ENCODE measurements around the gene ACTA2. TPM values are rescaled to one million over a fixed set of nuclear protein-coding genes. Genes with fewer than 3 reads are reported as not detected.

ACTA2 gene
- total RNA-seq, 3 donors from 2014 or later: 87.9 to 1,054 (median 1,036) TPM

GRCh38 chr10:88926566-88927415 is 25.8 kb downstream of the ACTA2 start:
- H3K27ac ChIP-seq: peak overlapping the region; percentile 74 to 76
- no peak for DNase-seq (ENCODE audit: low spot score in 2 of 2)

GRCh38 chr10:88923520-88923919 is 29.1 kb downstream of the ACTA2 start:
- H3K27me3 ChIP-seq: no peaks in the 10 kb centered on the region
- no peak for DNase-seq (ENCODE audit: low spot score in 2 of 2)
- TF ChIP-seq CTCF (IDR thresholded peaks at IDR 0.05) (no peak), POLR2A (IDR thresholded peaks at IDR 0.05) (no peak), POLR2AphosphoS5 (IDR thresholded peaks at IDR 0.05) (no peak)
- intact Hi-C loops (cut with DNase I; ENCODE audit: low total_unique reads): no loop called here
- H3K4me1 ChIP-seq: peaks cover 0 to 4% of the 10 kb centered on the region in 2 donors
- no peaks in the 10 kb centered on the region for H3K36me3 ChIP-seq
- H3K4me3 ChIP-seq: no peak overlapping the region
- no peaks in the 10 kb centered on the region for H3K9me3 ChIP-seq
- no peak overlapping the region for H3K27ac ChIP-seq

More at GRCh38 chr10:88926566-88927415, 25.8 kb downstream of the ACTA2 start:
- Histone ChIP-seq H3K4me3 (peak overlapping the region in 2 of 3 donors; percentile 9 to 47), H3K36me3 (no peaks in the 10 kb centered on the region), H3K4me1 (peaks cover 0 to 4% of the 10 kb centered on the region in 2 donors), H3K9me3 (no peaks in the 10 kb centered on the region), H3K27me3 (no peaks in the 10 kb centered on the region)
- no peak for TF ChIP-seq CTCF (IDR thresholded peaks at IDR 0.05)
- no peak for TF ChIP-seq POLR2A (IDR thresholded peaks at IDR 0.05)
- TF ChIP-seq POLR2AphosphoS5 (IDR thresholded peaks at IDR 0.05): peak in 2 of 3 donors; percentile 62 to 89
- intact Hi-C loops (cut with DNase I; ENCODE audit: low total_unique reads): no loop called here

GRCh38 chr10:88922041-88922440 is 30.5 kb downstream of the ACTA2 start:
- H3K27ac ChIP-seq: no peak overlapping the region
- H3K9me3 ChIP-seq: no peaks in the 10 kb centered on the region
- peaks cover 0 to 4% of the 10 kb centered on the region in 2 donors for H3K4me1 ChIP-seq
- H3K27me3 ChIP-seq: no peaks in the 10 kb centered on the region
- no peaks in the 10 kb centered on the region for H3K36me3 ChIP-seq
- TF ChIP-seq POLR2A (IDR thresholded peaks at IDR 0.05) (no peak), CTCF (IDR thresholded peaks at IDR 0.05) (no peak), POLR2AphosphoS5 (IDR thresholded peaks at IDR 0.05) (no peak)
- intact Hi-C loops (cut with DNase I; ENCODE audit: low total_unique reads): no loop called here
- DNase-seq (ENCODE audit: low spot score in 2 of 2): no peak
- no peak overlapping the region for H3K4me3 ChIP-seq

- Histone ChIP-seq H3K9me3 (no peaks in the 10 kb centered on the region), H3K27me3 (no peaks in the 10 kb centered on the region), H3K36me3 (no peaks in the 10 kb centered on the region), H3K27ac (peak overlapping the region in 1 of 2 donors; percentile 11), H3K4me1 (peaks cover 0 to 3% of the 10 kb centered on the region in 2 donors), H3K4me3 (no peak overlapping the region)
- TF ChIP-seq POLR2AphosphoS5 (IDR thresholded peaks at IDR 0.05): no peak
- TF ChIP-seq POLR2A (IDR thresholded peaks at IDR 0.05): no peak
- TF ChIP-seq CTCF (IDR thresholded peaks at IDR 0.05): no peak
- intact Hi-C loops (cut with DNase I; ENCODE audit: low total_unique reads): no loop called here
- DNase-seq (ENCODE audit: low spot score in 2 of 2): no peak
Measured at GRCh38 chr10:88920986-88921593, 31.5 kb downstream of the ACTA2 start.

- DNase-seq (ENCODE audit: low spot score in 2 of 2): no peak
- intact Hi-C loops (cut with DNase I; ENCODE audit: low total_unique reads): no loop called here
- H3K27ac ChIP-seq: no peak overlapping the region
Measured at GRCh38 chr10:88920198-88920597, 32.4 kb downstream of the ACTA2 start.

More at GRCh38 chr10:88920198-88920597, 32.4 kb downstream of the ACTA2 start:
- Histone ChIP-seq H3K4me1 (no peaks in the 10 kb centered on the region), H3K27me3 (no peaks in the 10 kb centered on the region), H3K36me3 (no peaks in the 10 kb centered on the region), H3K9me3 (no peaks in the 10 kb centered on the region), H3K4me3 (no peak overlapping the region)
- TF ChIP-seq POLR2AphosphoS5 (IDR thresholded peaks at IDR 0.05) (no peak), CTCF (IDR thresholded peaks at IDR 0.05) (no peak), POLR2A (IDR thresholded peaks at IDR 0.05) (no peak)
